Testis (tissue), 3 donors: ENCODE data around the gene WFS1. TPM values are rescaled to one million over a fixed set of nuclear protein-coding genes. Genes with fewer than 3 reads are reported as not detected.

Experiments used
- DNase-seq: peaks from one replicate; pipeline ENCODE4 v3.0.0-alpha.2; 2019
- H3K27ac ChIP-seq, 2 donors: fragments of 200-600 bp; sonication (generic); one replicate each; pipeline ENCODE4 v1.5.1; 2019
- H3K27me3 ChIP-seq: fragments of 200-600 bp; sonication (generic); one replicate; pipeline ENCODE4 v1.5.1; 2019
- H3K36me3 ChIP-seq: fragments of 200-600 bp; sonication (generic); one replicate; pipeline ENCODE4 v1.5.1; 2017; ENCODE audit warnings: low read depth; ENCODE audit errors: missing control alignments
- H3K4me1 ChIP-seq: fragments of 200-600 bp; sonication (generic); one replicate; pipeline ENCODE4 v1.5.1; 2019
- H3K4me3 ChIP-seq, 2 donors: fragments of 200-600 bp; sonication (generic); one replicate each; pipeline ENCODE4 v1.5.1; 2017 to 2019
- H3K9me3 ChIP-seq: fragments of 200-600 bp; sonication (generic); one replicate; pipeline ENCODE4 v1.5.1; 2017
- POLR2A ChIP-seq: fragments of 450-650 bp; IDR thresholded peaks from one replicate; pipeline ENCODE4 v1.6.1; 2017; ENCODE audit warnings: antibody characterized with exemption, mild to moderate bottlenecking, moderate library complexity
- WGBS, 2 donors: methylation state at CpG; one replicate each; pipeline ENCODE4 v1.1.5; 2018; 5-methylcytosine and 5-hydroxymethylcytosine counted together
- intact Hi-C: fragments of 100-400 bp; cut with DNase I; formaldehyde crosslinking; loops from one replicate; pipeline ENCODE4 v1.15.1; 2023; ENCODE audit warnings: low total_unique reads
- polyA plus RNA-seq: library from polyadenylated mRNA; stranded (reverse); fragments of 350-450 nt; fragmentation: Illumina TruSeq; extraction: RNeasy Lipid Tissue Mini Kit (QIAGEN cat#74804); gene quantifications from one replicate; pipeline ENCODE4 v1.2.3, GENCODE V29; 2014; ENCODE audit warnings: low read depth, low replicate concordance; ENCODE audit not compliant: insufficient read depth
- total RNA-seq, 2 donors: library from RNA; depleted of rRNA; stranded (reverse); fragments of >200 nt; gene quantifications; one replicate each; pipeline ENCODE4 v1.2.3, GENCODE V29; 2016
- TF ChIP-seq, protein P1 (sequence below), 3 experiments: fragments of 450-650 bp in 2 of 3; fragments of 200-600 bp in 1 of 3; sonication (generic) in 1 of 3; IDR thresholded peaks; one replicate each; pipeline ENCODE4 v1.5.1; 2016 to 2019; ENCODE audit warnings: antibody characterized with exemption in 3 of 3, mild to moderate bottlenecking in 2 of 3, moderate library complexity in 1 of 3

Gene WFS1
- total and polyA plus RNA-seq, 3 donors from 2014 or later: 80.4 to 202 (median 124) TPM

- 52 to 53% methylated on average over 9 to 10 of the region's 10 CpGs for WGBS, 2 donors
- no peaks in the 10 kb centered on the region for H3K4me1 ChIP-seq
- intact Hi-C loops: no loop called here
- DNase-seq: peak; percentile 68
- H3K27ac ChIP-seq: no peak overlapping the region
- TF ChIP-seq, protein P1, sequence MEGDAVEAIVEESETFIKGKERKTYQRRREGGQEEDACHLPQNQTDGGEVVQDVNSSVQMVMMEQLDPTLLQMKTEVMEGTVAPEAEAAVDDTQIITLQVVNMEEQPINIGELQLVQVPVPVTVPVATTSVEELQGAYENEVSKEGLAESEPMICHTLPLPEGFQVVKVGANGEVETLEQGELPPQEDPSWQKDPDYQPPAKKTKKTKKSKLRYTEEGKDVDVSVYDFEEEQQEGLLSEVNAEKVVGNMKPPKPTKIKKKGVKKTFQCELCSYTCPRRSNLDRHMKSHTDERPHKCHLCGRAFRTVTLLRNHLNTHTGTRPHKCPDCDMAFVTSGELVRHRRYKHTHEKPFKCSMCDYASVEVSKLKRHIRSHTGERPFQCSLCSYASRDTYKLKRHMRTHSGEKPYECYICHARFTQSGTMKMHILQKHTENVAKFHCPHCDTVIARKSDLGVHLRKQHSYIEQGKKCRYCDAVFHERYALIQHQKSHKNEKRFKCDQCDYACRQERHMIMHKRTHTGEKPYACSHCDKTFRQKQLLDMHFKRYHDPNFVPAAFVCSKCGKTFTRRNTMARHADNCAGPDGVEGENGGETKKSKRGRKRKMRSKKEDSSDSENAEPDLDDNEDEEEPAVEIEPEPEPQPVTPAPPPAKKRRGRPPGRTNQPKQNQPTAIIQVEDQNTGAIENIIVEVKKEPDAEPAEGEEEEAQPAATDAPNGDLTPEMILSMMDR (IDR thresholded peaks at IDR 0.05): no peak
- TF ChIP-seq POLR2A: no peak
- H3K27me3 ChIP-seq: no peaks in the 10 kb centered on the region
- H3K36me3 ChIP-seq: no peaks in the 10 kb centered on the region
- H3K4me3 ChIP-seq: peak overlapping the region in 1 of 2 donors; percentile 29
- no peaks in the 10 kb centered on the region for H3K9me3 ChIP-seq
Measured at GRCh38 chr4:6222761-6223292, 46.8 kb upstream of the WFS1 start.

GRCh38 chr4:6224735-6225134 is 44.9 kb upstream of the WFS1 start:
- DNase-seq: no peak
- Histone ChIP-seq H3K27me3 (no peaks in the 10 kb centered on the region), H3K9me3 (no peaks in the 10 kb centered on the region), H3K27ac (no peak overlapping the region), H3K36me3 (no peaks in the 10 kb centered on the region), H3K4me3 (no peak overlapping the region), H3K4me1 (no peaks in the 10 kb centered on the region)
- intact Hi-C loops: no loop called here
- WGBS, 2 donors: 58 to 70% methylated on average over 3 of the region's 3 CpGs
- TF ChIP-seq, protein P1 (IDR thresholded peaks at IDR 0.05): no peak
- no peak for TF ChIP-seq POLR2A

GRCh38 chr4:6225469-6225868 is 44.2 kb upstream of the WFS1 start:
- 40 to 66% methylated on average over 7 of the region's 7 CpGs for WGBS, 2 donors
- no peak for TF ChIP-seq POLR2A
- TF ChIP-seq, protein P1 (IDR thresholded peaks at IDR 0.05): no peak

DNA sequence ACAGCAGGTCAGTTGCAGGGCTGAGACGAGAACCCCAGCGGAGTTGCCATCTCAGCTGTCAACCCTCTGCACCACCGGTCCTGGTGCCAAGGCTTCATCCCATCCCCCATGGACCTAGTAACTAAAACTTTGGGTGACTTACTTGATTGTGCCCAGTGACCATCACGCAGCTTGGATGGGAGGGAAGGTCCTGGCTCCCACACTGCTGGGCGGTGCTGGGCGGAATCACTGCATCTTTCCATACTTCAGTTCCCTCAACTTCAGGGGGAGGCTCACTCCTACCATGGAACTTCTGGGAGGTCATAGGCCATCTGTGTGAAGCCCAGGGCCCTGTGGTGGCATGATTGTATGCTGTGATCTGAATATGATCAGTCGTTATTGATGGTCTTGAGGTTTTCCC is 43.1 kb upstream of the WFS1 start:
- intact Hi-C loops: no loop called here
- WGBS, 2 donors: 69 to 88% methylated on average over 4 to 7 of the region's 7 CpGs
- Histone ChIP-seq H3K27ac (no peak overlapping the region), H3K27me3 (no peaks in the 10 kb centered on the region), H3K4me1 (no peaks in the 10 kb centered on the region), H3K9me3 (no peaks in the 10 kb centered on the region), H3K36me3 (no peaks in the 10 kb centered on the region), H3K4me3 (no peak overlapping the region)
- peak; percentile 6 for DNase-seq
- no peak for TF ChIP-seq POLR2A
- TF ChIP-seq, protein P1 (IDR thresholded peaks at IDR 0.05): no peak

More at GRCh38 chr4:6225469-6225868, 44.2 kb upstream of the WFS1 start:
- DNase-seq: peak; percentile 50
- Histone ChIP-seq H3K4me1 (no peaks in the 10 kb centered on the region), H3K27ac (no peak overlapping the region), H3K9me3 (no peaks in the 10 kb centered on the region), H3K4me3 (no peak overlapping the region), H3K27me3 (no peaks in the 10 kb centered on the region), H3K36me3 (no peaks in the 10 kb centered on the region)
- intact Hi-C loops: no loop called here
